ENCODE results near the gene TRIM10.

TRIM10 gene

GRCh38 chr6:30195951-30196350, 34.9 kb upstream of the TRIM10 start:
- Histone ChIP-seq H2AFZ (ENCODE audit: low read length) (no peak overlapping the region), H3K9me3 (ENCODE audit: insufficient read depth, low read depth, low read length) (no peaks in the 10 kb centered on the region), H4K20me1 (ENCODE audit: insufficient read depth, low read length, poor library complexity, severe bottlenecking) (no peaks in the 10 kb centered on the region), H3F3A (ENCODE audit: low read depth) (no peaks in the 10 kb centered on the region), H3K36me3 (ENCODE audit: insufficient read depth, low read length) (peaks cover 62% of the 10 kb centered on the region), H3K4me2 (ENCODE audit: low read depth, low read length, poor library complexity, severe bottlenecking) (no peak overlapping the region), H3K4me1 (ENCODE audit: insufficient read depth, low read length, poor library complexity, severe bottlenecking) (no peaks in the 10 kb centered on the region), H3K4me3 (ENCODE audit: low read length, poor library complexity, severe bottlenecking) (no peak overlapping the region), H3K79me2 (ENCODE audit: insufficient read depth, low read length) (no peaks in the 10 kb centered on the region), H3K9me2 (replicated peaks; ENCODE audit: low read depth, low read length) (no peaks in the 10 kb centered on the region), H3K9ac (ENCODE audit: low read depth, low read length, poor library complexity, severe bottlenecking) (no peak overlapping the region), H3K27me3 (ENCODE audit: insufficient read depth, low read length, poor library complexity, severe bottlenecking) (no peaks in the 10 kb centered on the region)
- TF ChIP-seq EZH2phosphoT487 (IDR thresholded peaks at IDR 0.05; ENCODE audit: borderline replicate concordance) (no peak), CTCF (conservative IDR thresholded peaks at IDR 0.05; ENCODE audit: low read length) (no peak)

DNA sequence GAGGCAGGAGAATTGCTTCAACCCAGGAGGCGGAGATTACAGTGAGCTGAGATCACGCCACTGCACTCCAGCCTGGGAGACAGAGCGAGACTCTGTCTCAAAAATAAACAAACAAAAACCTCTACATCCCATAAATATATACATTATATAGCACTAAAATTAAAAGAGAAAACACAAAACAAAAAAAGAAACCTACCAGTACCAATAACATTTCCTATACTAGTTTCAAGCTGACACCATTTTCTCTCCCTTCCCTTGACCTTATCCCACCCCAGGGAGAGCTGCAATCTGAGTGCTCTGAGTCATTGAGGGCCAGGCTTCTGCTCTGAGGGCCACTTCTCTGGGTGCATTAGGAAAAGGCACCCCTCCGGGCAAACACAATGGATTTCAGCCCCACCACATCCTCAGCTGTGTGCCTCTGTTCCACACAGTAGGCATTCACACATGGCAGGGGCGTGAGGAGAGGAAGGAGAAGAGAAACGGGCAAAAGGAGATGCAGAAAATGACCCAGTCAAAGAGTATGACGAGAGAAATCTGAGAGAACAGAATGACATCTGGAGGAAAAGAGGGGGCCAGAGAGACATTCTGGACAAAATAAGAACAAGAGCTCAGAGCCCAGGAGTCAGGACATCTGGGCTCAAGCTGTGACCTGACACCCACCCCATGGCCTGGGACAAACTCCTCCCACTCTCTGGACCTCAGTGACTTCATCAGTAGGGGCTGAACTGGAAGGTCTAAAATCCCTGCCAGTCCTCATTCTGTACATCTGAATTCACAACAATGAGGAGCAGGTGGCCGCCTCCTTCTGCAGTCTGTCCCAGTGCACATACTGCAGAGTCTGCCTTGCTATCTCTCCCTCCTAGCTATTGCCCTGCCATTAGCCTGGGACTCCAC, 34.0 kb upstream of the TRIM10 start:
- no peaks in the 10 kb centered on the region for H3K79me2 ChIP-seq (ENCODE audit: insufficient read depth, low read length)
- H4K20me1 ChIP-seq (ENCODE audit: insufficient read depth, low read length, poor library complexity, severe bottlenecking) = no peaks in the 10 kb centered on the region
- H3K9me2 ChIP-seq (replicated peaks; ENCODE audit: low read depth, low read length) = no peaks in the 10 kb centered on the region
- no peaks in the 10 kb centered on the region for H3F3A ChIP-seq (ENCODE audit: low read depth)
- H3K27me3 ChIP-seq (ENCODE audit: insufficient read depth, low read length, poor library complexity, severe bottlenecking) = no peaks in the 10 kb centered on the region
- no peaks in the 10 kb centered on the region for H3K4me1 ChIP-seq (ENCODE audit: insufficient read depth, low read length, poor library complexity, severe bottlenecking)
- H3K9me3 ChIP-seq (ENCODE audit: insufficient read depth, low read depth, low read length) = no peaks in the 10 kb centered on the region
- H3K4me3 ChIP-seq (ENCODE audit: low read length, poor library complexity, severe bottlenecking) = no peak overlapping the region
- no peak for TF ChIP-seq EZH2phosphoT487 (IDR thresholded peaks at IDR 0.05; ENCODE audit: borderline replicate concordance)
- no peak overlapping the region for H2AFZ ChIP-seq (ENCODE audit: low read length)
- no peak overlapping the region for H3K9ac ChIP-seq (ENCODE audit: low read depth, low read length, poor library complexity, severe bottlenecking)
- peaks cover 62% of the 10 kb centered on the region; the same call in 1 of the 2 replicates for H3K36me3 ChIP-seq (ENCODE audit: insufficient read depth, low read length)
- no peak overlapping the region for H3K4me2 ChIP-seq (ENCODE audit: low read depth, low read length, poor library complexity, severe bottlenecking)

DNA sequence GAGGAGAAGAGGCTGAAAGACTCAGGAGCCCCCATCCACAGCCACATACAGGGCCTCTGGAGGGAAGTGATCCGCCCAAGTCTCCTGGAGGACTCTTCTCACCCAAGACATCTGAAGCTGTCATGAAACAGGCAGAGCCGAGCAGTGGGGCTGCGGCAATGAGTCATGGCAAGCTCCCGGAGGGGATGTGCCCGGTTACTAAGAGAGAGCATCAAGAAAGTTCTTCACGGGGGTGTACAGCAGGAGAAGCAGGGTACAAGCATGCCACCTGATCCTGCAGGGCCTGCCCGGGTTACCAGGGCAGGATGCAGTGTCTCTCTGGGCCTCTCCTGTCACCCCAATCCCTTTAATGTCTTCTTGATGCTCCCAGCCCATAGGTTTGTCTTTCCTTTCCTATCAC, 31.1 kb upstream of the TRIM10 start:
- Histone ChIP-seq H3K9ac (ENCODE audit: low read depth, low read length, poor library complexity, severe bottlenecking) (no peak overlapping the region), H3K4me1 (ENCODE audit: insufficient read depth, low read length, poor library complexity, severe bottlenecking) (no peaks in the 10 kb centered on the region), H3K4me2 (ENCODE audit: low read depth, low read length, poor library complexity, severe bottlenecking) (no peak overlapping the region), H3K36me3 (ENCODE audit: insufficient read depth, low read length) (peaks cover 63% of the 10 kb centered on the region; the same call in 1 of the 2 replicates), H3K27me3 (ENCODE audit: insufficient read depth, low read length, poor library complexity, severe bottlenecking) (no peaks in the 10 kb centered on the region), H3K4me3 (ENCODE audit: low read length, poor library complexity, severe bottlenecking) (no peak overlapping the region), H3K9me3 (ENCODE audit: insufficient read depth, low read depth, low read length) (no peaks in the 10 kb centered on the region), H4K20me1 (ENCODE audit: insufficient read depth, low read length, poor library complexity, severe bottlenecking) (no peaks in the 10 kb centered on the region), H3F3A (ENCODE audit: low read depth) (no peaks in the 10 kb centered on the region), H2AFZ (ENCODE audit: low read length) (no peak overlapping the region), H3K9me2 (replicated peaks; ENCODE audit: low read depth, low read length) (no peaks in the 10 kb centered on the region), H3K79me2 (ENCODE audit: insufficient read depth, low read length) (no peaks in the 10 kb centered on the region)
- TF ChIP-seq CTCF (conservative IDR thresholded peaks at IDR 0.05; ENCODE audit: low read length) (no peak), EZH2phosphoT487 (IDR thresholded peaks at IDR 0.05; ENCODE audit: borderline replicate concordance) (no peak)
